Mammary epithelial cell (primary cell): ENCODE data around the gene WLS.

Experiments used
- EZH2 ChIP-seq: IDR thresholded peaks from 2 replicates; pipeline ENCODE4 v1.6.1; 2012; ENCODE audit warnings: low read length, inconsistent platforms, borderline replicate concordance
- TF ChIP-seq, protein P1 (sequence below), 2 donors: IDR thresholded peaks in 1 of 2; conservative IDR thresholded peaks in 1 of 2; 2 replicates each; pipeline ENCODE4 v1.5.1; 2011 to 2012; ENCODE audit warnings: inconsistent platforms in 2 of 2, low read length in 2 of 2, mild to moderate bottlenecking in 2 of 2, control low read depth in 1 of 2, low read depth in 1 of 2; ENCODE audit not compliant: insufficient read depth in 1 of 2; ENCODE audit errors: extremely low read depth in 1 of 2

DNA sequence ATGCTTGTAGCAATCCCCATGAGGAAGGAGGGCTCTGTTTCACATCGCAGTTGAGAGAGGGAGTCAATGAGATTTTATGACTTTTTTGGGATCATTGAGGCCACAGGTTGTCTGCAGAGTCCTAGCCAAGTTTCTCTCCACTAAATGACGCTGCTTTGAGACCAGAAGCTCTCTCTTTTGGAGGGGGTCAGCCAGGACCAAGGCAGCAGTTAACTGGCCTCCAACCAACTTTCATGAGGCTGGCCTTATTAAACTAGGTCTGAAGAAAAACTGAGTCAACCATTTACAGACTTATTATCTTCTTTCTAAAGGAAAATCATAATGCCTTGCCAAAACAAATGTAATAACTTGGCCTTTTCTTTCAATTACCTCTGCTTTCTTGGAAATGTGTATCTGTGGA, 8.6 kb downstream of the WLS start:
- TF ChIP-seq, protein P1, sequence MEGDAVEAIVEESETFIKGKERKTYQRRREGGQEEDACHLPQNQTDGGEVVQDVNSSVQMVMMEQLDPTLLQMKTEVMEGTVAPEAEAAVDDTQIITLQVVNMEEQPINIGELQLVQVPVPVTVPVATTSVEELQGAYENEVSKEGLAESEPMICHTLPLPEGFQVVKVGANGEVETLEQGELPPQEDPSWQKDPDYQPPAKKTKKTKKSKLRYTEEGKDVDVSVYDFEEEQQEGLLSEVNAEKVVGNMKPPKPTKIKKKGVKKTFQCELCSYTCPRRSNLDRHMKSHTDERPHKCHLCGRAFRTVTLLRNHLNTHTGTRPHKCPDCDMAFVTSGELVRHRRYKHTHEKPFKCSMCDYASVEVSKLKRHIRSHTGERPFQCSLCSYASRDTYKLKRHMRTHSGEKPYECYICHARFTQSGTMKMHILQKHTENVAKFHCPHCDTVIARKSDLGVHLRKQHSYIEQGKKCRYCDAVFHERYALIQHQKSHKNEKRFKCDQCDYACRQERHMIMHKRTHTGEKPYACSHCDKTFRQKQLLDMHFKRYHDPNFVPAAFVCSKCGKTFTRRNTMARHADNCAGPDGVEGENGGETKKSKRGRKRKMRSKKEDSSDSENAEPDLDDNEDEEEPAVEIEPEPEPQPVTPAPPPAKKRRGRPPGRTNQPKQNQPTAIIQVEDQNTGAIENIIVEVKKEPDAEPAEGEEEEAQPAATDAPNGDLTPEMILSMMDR (conservative IDR thresholded peaks at IDR 0.05 in 1 of 2, IDR thresholded peaks at IDR 0.05 in 1 of 2; ENCODE audit: extremely low read depth in 1 of 2, insufficient read depth in 1 of 2, low read depth in 1 of 2, low read length in 2 of 2), result no peak
- TF ChIP-seq EZH2, result no peak
